HK-2 (cell line): ENCODE results near the gene SGIP1.

ENCODE experiments used
- DNase-seq: peaks from one replicate; pipeline ENCODE4 v3.0.0-alpha.2; 2018; ENCODE audit not compliant: unreplicated experiment

SGIP1 gene

GRCh38 chr1:66533804-66534740 lies at the start of gene SGIP1:
Gene SGIP1 (plus strand): TSS chr1:66534153. CDS start chr1:66534359, 206 bp downstream.
- DNase-seq: no peak

- no peak for DNase-seq
These were observed 44.8 kb upstream of the SGIP1 start for GRCh38 chr1:66489151-66489550.

- no peak for DNase-seq
These were observed 43.9 kb upstream of the SGIP1 start for GRCh38 chr1:66489972-66490601.

DNA sequence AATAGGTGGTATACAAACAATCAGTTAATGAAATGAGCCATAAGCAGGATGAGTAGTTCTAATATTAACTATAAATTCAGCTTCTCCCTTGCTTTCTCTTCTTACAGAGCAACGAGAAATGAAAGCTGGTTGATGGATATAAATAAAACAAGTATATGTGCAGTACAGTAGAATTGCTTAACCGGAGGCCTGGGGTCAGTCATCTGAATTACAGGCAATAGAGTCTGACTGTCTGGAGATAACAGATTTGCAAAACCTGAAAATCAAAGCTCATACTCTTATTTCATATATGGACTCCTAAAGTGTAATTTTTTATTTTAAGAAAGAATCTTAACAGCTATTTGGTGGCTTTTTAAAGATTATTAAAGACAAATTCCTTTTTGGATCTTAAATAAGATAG lies 43.1 kb upstream of the SGIP1 start:
- no peak for DNase-seq

- DNase-seq: no peak
These were observed 41.5 kb upstream of the SGIP1 start for GRCh38 chr1:66492424-66492823.

DNA sequence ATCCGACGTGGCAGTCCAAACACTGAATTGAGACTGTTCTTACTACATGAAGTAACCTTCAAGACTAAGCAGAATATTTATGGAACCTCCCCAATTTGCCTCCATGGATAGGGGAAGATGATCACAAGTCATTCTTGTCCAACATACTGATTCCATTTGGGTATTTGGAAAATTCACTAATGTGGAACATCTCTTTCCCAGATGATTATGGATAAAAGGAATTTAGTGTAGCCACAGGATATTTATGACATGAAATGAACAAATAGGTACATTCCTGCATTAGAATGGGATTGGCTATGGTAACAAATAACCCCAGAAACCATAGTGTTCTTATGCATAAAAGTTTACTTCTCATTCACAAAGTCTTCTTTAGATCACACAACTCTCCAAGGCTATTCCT lies 40.2 kb upstream of the SGIP1 start:
- DNase-seq: no peak

DNA sequence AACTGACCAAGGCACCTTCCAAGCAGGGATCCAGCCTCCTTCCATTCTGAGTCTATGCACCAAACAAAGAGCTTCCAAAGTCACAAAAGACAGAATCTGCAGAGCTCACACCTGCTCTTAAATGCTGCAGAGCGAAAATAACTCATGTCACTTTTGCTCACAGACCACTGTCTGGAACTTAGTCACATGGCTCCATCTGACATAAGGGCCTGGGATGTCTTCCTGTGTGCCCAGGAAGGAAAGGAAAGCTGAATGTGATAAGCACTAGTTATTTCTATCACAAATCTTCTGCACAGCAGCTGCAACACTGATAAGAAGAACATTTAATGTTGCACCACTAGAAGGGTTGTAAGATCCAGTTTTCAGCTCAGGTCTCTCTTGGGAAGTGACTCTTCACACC lies 39.5 kb upstream of the SGIP1 start:
- DNase-seq: no peak

DNA sequence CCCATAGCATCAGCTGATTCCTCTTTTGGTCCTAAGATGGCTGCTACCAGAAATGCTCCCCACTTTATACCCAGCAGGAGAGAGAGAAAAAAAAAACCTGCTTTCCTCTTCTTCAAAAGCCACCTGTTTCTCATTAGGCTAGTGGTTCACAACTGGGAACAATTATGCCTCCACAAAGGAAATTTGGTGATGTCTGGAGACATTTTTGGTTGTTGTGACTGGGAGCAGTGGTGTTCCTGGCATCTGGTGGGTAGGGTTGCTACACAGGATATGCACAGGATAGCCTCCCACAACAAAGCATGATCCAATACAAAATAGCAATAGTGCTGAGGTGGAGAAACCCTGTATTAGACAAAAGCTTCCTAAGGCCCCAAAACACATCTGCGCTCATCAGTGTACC lies 38.5 kb upstream of the SGIP1 start:
- DNase-seq: no peak

DNA sequence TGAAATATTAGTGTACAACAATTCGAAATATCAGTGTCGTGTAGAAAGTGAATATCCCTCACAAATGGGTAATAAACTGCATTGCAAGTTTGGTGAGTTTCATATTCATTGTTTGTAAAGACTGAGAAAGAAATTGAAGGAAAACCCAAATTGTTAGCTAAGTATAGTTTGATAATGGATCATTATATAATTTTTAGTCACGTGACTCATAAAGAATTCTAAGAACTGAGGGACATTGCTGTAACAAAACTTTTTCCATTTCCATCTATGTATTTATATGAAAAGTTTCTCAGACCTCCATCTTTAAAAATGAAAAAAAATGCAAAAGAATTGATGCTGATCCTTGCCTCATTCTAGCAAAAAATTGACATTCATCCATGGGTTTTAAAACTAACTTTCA lies 36.0 kb upstream of the SGIP1 start:
- DNase-seq: no peak

- no peak for DNase-seq
These were observed 33.7 kb upstream of the SGIP1 start for GRCh38 chr1:66500301-66500700.

DNA sequence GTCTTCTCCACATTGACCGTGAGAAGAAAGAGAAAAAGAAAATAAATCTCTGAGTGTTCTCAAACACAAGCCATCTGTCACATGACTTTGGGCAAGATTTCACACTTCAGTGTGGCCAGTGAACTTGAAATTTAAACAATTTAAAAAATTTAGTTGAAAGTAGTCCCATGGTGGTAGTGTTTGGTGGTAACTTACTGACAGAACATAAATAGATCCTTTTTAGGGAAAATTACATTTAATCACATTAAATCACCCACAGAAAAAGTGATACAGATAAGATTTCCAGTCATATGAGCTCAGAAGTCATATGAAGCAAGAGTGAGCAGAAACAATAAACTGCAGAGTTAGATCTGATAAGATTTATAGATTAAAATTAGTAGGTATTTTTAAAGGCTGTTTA lies 31.9 kb upstream of the SGIP1 start:
- DNase-seq: no peak

DNA sequence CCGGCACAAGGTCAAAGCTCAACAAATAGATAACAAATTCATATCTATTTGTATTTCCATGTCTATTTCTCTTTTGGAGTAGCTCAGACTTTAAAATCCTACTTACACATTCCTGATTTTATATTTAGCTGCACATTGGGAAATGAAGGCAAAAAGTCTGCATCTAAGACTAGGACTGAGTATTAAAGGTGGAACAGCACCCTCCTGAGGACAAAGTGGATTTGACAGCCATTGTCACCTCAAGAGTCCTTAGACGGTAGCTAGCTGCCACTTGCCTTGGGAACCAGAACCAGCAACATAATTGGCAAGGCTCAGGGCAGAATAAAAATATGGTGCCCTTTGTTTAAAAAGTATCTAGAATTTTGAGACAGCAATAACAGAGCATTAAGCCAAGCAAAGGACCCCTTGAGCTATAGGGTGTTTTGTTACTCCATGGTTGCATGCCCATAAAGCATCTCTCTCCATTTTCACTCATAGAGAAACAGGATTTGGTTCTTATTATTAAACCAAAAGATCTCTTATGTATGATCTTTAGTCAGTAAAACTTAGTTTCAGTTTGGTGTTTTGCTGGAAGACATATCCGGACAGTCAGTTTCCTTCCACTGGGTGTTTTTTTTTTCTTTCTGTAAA lies 30.0 kb upstream of the SGIP1 start:
- peak; percentile 46 for DNase-seq

DNA sequence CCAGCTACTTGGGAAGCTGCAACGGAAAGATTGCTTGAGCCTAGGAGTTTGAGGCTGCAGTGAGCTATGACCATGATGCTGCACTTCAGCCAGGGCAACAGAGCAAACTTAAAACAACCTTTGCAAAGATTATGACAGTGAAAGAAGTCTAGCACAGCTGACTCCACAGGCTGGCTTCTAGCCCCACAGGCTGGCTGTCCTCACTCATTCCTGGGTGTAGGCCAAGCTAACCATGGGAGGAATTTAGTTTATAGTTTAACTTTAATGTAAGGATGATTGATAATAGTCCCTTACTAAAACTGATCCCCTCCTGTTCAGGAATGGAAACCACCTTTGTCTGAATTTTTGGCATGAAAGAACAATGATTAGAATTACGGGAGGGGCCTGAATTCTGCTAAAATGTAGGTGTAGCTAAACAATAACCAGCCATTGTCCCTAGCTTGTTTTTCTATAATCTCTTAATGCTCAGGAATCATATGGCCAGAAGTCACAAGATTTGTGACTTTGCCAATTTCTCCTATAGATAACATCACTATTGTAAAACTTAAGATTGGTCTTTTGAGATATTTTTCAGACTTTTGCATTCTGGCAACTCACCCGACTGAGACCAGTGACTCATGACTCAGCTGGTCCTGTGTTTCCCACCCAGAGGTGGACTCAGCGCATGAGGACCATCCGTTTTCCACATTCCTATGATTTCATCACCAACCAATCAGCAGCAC lies 28.1 kb upstream of the SGIP1 start:
- peak; percentile 75 for DNase-seq

DNA sequence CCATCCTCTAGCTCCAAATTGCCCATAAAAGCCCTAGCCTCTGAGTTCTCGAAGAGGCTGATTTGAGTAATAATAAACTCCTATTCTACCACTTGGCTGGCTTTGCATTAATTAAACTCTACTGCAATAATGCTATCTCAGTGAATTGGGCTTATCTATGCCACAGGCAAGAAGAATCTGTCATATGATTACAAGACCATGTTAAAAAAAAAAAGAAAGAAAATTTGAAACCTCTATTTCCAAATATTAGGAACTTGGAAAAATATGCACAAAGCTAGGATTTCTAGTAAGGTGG lies 27.6 kb upstream of the SGIP1 start:
- DNase-seq: no peak

DNA sequence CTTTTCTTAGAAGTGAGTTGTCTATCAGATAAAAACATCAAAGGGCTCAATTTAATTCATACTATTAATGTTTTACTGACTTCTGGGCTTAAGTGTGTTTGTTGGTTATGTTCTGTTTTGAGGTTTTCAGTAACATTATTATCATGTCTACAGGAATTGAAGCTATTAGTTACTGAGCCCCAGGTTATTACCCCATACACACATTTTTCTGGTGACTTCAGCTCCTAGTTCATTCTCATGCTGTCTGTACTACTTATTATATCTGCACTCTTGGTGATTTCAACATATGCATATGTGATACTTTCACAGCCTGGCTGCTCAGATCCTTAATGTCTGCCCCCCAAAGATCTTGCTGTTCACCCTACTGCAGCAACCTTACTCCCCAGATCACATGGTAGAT lies 27.0 kb upstream of the SGIP1 start:
- DNase-seq: no peak

DNA sequence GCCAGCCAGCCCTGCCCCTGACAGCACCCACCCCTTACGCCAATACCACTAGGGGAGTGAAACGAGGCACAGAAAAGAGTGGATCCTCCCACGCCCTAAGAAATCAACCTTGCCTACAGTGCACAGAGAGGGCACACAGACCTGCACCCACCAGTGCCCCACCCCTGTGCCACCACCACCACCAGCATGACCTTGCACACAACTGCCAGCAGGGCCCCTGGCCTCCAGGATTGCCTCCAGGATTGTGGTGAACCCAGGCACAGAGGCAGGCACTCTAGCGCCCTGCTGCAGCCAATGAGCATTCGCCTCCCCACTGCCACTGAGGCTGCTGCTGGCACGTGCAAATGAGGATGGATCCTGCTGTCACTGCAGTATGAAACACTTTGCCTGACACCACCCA lies 23.5 kb upstream of the SGIP1 start:
- no peak for DNase-seq

GRCh38 chr1:66511118-66511517 lies 22.8 kb upstream of the SGIP1 start:
- DNase-seq: no peak

DNA sequence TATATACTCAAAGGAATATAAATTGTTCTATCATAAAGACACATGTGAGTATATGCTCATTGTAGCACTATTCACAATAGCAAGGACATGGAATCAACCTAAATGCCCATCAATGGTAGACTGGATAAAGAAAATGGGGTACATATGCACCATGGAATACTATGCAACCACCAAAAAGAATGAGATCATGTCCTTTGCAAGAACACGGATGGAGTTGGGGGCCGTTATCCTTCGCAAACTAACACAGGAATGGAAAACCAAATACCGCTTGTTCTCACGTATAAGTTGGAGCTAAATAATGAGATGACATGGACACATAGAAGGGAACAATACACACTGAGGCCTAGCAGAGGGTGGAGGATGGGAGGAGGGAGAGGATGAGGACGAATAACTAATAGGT lies 16.0 kb upstream of the SGIP1 start:
- no peak for DNase-seq

GRCh38 chr1:66518654-66519053 lies 15.3 kb upstream of the SGIP1 start:
- DNase-seq: no peak

- no peak for DNase-seq
These were observed 14.0 kb upstream of the SGIP1 start for GRCh38 chr1:66519992-66520391.

GRCh38 chr1:66520655-66521054 lies 13.3 kb upstream of the SGIP1 start:
- no peak for DNase-seq

DNA sequence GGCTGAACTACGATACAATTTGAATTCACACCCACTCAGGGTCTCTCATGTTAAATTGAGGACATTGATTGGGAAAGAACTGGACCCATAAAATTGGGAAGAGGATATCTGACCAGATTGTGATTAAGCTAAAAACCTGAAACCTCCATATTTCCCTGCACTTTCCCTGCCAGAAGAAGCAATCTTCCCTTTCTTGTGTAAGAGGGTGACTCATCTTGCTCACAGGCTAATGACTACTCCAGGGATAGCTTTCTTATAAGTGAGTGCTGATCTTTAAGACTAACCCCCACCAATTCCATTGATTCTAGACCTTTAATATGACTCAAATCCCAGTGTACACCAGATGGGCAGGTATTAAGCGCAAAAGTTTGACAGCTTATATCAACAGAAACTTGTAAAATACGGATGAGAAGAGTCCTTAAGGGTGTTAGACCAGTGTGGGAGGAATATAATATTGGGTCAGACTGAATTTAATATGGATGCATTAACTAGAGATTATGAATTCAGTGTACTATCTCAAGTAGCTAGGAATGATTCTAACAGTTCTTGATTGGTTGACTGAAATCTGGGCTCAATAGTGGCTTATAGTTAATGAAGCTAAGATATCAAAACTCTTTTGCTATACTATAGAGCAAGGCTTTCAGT lies 12.1 kb upstream of the SGIP1 start:
- no peak for DNase-seq
